GM19463 (cell line): ENCODE measurements around the gene SNAI1.
"Not testable (repeated sequence)": the region's sequence is repeated elsewhere in the genome, so short reads cannot be mapped to it uniquely, and the experiment has no call there.

Experiments
- ATAC-seq: cut with Tn5 transposase; IDR thresholded peaks from one replicate; pipeline ENCODE4 v1.9.1; 2021; ENCODE audit warnings: mild to moderate bottlenecking, moderate library complexity; ENCODE audit not compliant: unreplicated experiment

Gene SNAI1

DNA sequence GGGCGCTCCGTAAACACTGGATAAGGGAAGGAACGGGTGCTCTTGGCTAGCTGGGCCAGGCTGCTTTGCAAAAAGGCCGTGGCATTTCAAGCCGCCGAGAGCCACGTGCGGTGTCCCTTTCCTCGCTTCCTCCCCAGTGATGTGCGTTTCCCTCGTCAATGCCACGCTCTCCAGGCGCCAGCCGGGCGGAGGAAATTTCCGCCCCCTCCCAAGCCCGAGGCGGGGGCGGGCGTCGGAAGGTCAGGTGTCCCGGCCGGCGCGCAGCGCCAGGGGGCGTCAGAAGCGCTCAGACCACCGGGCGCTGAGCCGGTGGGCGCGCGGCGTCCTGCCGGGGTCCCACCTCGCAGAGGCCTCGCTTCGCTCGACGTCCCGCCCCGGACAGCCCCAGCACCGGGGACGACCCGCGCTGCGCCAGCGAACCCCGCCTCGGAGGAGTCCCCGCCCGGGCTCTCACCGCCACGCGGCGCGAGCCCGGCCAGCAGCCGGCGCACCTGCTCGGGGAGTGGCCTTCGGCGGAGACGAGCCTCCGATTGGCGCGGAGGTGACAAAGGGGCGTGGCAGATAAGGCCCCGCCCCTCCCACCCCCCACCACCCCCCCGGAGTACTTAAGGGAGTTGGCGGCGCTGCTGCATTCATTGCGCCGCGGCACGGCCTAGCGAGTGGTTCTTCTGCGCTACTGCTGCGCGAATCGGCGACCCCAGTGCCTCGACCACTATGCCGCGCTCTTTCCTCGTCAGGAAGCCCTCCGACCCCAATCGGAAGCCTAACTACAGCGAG is at the start of gene SNAI1:
Gene SNAI1, plus strand, starts transcription at position 635 of the 777 bp plus-strand sequence. Its CDS starts 80 bp downstream, at position 715.
- peak; percentile 90 for ATAC-seq

DNA sequence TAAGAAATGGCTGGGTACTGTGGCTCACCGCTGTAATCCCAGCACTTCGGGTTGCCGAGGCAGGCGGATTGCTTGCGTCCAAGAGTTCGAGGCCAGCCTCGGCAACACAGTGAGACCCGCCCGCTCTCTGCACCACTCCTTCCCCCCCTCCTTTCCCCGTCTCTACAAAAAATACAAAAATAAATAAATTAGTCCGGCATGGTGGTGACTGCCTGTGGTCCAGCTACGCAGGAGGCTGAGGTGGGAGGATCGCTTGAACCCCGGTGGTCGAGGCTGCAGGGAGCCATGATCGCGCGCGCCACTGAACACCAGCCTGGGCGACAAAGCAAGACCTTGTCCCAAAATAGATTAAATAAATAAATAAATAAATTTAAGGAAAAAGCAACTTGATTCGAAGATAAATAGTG is 47.0 kb upstream of the SNAI1 start:
- ATAC-seq = no peak

DNA sequence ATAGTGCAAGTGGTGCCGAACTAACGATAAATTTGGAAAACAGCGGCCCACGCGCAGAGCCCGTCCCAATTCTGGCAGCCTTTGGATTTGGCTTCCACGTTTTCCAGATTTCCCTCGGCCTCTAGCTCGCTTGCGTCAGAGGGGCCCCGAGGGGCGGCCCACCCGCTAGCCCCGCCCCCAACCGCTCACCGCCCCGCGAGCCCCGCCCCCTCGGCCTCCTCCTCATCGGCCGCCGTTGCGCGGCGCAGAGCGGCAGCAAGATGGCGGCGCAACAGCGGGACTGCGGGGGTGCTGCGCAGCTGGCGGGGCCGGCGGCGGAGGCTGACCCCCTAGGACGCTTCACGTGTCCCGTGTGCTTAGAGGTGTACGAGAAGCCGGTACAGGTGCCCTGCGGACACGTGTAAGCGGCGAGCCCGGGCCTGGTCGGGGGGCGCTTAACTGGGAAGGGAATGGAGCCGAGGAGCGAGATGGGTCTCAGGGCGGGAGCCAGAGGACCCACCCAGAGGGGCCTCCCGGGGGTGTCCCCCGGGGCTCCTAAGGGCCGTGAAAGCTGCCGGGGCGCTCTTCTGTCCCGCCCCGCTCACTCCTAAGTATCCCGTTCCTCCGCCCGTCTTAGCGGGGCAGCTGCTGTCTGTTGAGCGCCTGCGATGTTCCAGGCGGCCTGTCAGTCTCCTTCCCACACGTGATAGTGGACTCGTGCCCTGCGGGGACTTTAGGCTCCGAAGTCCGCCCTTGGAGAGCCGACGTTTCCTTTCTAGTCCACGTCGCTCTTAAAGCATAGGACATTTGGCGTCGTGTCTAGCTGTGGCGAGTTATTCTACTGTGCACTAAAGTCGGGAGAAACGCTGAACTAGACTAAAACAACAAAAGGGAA is 46.4 kb upstream of the SNAI1 start, which contains the start of gene RNF114:
Gene RNF114, plus strand, starts transcription at position 245 of the 874 bp plus-strand sequence. Its CDS starts 16 bp downstream, at position 261.
- peak; percentile 69 for ATAC-seq

DNA sequence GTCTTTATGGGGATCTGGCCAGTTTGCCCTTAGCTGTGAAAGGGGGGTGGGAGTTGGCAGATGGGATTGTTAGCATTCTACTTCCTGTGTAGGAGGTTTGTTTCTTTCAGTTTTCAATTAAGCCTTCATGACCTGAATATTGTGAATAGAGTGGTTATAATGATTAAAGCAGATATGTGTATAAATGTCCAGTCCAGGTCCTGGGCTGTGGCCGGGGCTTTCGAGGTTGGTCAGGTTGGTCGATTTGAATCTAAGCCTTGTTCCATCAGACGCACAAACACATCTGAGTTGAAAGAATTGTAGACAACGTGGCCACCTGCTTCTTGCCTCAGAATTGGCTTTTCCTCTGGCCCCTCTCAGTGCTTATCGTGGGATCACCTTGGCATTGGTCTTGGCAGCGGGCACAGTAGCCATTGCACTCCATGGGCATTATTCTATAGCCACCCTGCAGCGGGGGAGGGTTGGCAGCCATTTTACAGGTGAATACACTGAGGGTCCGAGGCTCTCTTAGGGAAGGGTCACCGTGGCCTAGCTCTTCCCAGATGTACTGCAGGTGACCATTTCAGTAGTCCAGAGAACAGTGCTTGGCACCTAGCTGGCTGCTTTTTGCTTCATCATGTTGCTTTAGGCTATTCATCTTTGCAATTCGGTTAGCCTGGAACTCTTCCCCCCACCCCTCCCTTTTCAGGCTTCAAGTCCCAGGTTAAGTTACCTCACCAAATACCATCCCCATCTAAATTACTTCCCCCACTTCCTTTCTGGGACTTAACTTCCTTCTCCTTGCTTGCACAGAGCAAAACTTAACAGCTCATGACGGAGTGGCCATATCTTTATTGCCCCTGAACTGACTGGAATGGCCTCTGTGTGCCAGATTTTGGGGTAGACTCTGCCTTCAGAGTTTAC is 45.5 kb upstream of the SNAI1 start:
- peak; percentile 12 for ATAC-seq

DNA sequence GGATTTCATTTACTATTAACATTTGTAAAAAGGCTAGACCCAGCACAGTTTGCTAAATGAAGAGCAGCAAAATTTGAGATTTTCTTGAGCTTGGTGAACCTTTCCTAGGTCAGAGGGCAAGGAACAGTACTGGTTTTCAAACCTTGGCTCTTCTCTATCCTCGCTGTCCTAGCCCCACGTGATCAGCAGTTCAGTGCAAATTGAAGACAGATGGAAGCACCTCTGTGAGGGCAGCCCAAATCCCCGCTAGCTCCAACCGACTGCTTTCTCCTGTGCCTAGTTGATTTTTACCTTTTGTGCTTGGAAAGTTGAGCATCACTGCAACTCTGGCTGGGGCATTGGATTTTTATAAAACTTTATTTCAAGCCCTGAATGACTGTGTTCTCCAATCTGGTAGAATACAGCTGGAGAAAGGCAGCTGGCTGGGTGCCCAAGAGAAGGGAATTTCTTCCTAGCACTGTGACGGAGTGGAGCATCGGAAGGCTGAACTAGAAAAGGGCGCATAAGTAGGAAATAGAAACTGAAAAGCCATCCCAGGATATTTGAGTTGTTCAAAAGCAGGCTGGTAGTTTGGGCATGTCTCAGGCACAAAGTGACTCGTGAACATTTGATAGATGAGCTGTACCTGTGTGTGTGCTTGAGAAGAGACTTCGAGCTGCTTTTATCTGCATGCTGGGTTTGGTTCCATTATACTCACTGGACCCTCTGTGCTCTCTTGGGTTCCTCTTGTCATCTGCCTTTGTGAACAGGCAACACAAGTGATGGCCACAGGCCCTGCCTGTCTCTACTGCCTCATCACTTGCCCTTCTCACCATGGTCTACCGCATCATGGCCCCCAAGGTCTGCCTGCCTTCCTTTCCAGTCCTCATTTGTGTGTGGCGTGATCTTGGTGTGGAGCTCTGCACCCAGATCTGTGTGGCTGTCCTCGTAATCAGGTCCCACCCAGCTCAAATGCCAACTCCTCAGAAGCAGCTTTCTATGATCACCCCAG is 44.3 kb upstream of the SNAI1 start:
- ATAC-seq = no peak

DNA sequence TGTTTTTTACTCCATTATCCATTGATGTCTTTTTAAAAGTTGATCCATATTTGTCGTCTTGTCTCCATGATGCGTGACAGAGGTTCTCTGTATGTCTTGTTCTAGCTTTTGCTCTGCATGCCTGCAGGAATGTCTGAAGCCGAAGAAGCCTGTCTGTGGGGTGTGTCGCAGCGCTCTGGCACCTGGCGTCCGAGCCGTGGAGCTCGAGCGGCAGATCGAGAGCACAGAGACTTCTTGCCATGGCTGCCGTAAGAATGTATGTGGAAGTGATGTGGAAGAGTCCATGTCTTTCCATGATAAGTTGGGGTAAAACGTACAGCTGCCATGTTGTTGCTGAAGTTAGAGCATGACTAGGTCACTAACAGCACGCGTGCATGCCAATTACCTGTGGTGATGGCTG is 41.3 kb upstream of the SNAI1 start:
- no peak for ATAC-seq

DNA sequence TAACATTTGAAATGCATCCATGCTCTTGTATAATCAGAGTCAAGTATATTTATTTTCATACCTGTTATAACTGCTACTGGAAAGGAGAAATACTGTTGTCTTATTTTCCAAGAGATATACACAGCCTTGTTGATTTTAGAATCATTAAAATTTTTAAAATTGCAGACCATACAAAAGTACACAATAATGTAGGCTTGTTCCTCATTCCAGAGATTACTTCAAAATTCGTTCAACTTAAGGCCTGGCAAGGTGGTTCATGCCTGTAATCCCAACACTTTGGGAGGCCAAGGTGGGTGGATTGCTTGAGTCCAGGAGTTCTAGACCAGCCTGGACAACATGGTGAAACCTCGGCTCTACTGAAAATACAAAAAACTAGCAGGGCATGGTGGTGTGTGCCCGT is 40.5 kb upstream of the SNAI1 start:
- no peak for ATAC-seq

DNA sequence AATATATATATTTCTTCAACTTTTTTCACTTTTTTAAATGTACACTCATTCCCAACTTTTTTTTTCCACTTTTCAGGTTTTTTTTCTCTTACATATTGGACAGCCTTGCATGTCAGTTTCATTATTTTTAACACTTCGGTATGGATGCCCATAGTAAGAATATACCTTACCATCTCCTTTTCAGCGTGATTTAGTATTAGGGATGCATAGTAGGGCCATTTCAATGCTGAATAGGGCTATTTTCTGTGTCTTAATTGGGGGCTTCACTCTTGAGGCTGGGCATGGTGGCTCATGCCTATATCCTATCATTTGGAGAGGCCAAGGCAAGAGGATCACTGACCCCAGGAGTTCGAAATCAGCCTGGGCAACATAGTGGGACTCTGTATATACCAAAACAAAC is 39.8 kb upstream of the SNAI1 start:
- no peak for ATAC-seq

DNA sequence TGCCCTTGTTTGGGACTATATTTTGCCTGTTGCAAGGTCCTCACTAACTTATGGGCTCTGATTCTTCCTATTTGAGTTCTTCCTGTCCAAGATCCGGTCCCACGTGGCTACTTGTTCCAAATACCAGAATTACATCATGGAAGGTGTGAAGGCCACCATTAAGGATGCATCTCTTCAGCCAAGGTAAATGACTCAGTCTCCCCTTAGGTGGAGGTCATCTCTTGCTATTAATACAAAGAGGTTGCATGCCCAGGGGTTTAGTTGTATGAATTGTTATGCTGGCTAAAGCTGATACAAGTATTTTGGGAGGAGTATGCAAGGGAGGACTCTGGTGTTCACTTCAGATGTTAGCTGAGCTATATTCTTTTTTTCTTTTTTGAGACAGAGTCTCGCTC is 37.5 kb upstream of the SNAI1 start:
- ATAC-seq = no peak

DNA sequence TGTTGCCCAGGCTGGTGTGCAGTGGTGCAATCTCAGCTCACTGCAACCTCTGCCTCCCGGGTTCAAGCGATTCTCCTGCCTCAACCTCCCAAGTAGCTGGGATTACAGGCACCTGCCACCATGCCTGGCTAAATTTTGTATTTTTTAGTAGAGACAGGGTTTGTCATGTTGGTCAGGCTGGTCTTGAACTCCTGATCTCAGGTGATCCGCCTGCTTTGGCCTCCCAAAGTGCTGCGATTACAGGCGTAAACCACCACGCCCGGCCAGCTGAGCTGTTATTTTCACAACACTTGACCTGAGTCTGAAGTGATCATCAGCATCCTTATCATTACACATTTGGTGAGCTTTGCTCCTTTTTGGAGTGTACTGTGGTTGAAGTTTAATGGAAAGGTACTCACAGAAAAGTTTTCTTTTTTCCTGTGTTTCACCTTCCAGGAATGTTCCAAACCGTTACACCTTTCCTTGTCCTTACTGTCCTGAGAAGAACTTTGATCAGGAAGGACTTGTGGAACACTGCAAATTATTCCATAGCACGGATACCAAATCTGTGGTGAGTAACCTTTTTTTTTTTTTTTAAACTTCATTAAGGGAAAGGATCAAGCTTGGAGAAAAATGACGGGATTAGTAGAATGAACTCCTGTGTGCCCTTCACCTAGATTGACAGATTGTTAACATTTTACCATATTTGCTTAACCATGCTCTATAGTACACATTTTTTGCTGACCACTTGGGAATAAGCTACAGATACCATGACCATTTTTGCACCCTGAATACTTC is 36.9 kb upstream of the SNAI1 start:
- ATAC-seq = no peak

DNA sequence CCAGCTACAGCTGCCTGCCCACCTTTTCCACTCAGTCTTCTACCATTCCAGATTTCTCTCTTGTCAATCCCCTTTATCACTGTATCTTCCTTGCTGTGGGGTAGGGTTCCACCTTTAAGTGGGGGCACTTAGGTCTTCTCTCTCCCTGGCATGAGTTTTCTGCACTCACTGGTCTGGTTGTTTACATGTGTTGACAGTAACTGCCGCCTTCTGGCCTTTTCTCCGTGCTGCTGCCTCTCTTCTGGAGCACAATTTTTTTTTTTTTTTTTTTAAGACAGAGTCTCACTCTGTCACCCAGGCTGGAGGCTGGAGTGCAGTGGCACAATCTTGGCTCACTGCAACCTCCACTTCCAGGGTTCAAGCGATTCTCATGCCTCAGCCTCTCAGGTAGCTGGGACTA is 34.6 kb upstream of the SNAI1 start:
- no peak for ATAC-seq

DNA sequence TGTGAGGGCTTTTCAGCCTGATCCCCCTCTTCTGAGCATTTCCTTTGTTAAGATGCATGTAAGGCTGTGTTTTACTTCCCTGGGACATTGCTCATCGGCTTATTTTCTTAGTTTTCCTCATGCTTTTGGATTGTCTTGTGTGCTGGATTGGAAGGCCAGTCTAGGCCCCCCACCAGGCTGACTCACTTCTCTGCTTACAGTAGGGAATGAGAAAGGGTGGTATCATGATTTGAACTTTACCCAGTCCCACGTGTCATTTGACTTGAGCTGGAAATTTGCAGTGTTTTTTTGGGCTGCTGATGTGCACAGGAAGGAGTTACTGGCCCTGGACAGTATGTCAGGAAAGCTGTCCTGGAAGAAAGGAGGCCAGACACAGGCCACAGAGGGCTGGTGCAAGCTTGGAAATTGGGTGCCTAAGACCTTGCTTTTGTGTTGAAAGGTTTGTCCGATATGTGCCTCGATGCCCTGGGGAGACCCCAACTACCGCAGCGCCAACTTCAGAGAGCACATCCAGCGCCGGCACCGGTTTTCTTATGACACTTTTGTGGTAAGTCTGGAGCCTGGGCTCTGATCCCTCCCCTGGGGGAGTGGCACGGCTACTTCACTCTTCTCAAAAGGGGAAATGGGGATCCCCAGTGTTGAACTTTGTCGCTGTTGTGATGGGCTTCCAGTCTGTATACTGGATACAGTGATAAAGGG is 33.8 kb upstream of the SNAI1 start:
- ATAC-seq = no peak

DNA sequence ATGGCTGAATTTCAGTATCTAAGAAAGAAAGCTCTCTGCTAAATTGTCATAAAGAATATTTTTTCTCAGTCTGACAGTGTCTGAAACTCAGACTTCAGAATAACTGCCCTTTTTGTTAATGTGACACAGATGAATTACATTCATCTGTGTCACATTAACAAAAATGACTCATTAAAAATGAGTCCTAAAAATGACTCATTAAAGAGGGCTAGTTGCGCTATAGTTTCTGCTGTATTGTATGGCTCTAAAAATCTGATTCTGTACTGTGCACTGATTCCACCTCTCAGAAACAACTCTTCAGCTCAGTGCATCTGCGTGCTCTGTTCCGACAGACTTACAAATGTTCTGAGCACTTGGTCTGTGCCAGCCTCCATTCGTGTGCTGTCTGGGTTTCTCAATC is 31.6 kb upstream of the SNAI1 start:
- ATAC-seq = no peak

DNA sequence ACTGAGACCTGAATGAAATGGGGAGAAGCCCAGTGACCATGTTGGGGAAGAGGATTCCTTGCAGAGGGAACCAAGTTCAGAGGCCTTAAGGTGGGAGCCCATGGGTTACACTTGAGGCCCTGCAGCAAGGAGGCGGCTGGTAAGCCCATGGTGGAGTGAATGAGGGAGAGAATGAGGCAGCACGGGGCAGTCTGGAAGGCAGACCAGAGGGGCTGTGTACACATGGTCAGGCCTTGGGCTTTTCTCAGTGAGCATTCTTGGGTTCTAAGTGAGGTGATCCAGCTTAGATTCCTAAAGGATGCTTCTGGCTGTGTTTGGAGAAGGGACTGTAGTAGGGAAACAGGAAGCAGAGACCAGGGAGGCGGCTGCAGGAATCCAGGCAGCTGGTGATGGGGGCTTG is 27.6 kb upstream of the SNAI1 start:
- ATAC-seq = no peak

DNA sequence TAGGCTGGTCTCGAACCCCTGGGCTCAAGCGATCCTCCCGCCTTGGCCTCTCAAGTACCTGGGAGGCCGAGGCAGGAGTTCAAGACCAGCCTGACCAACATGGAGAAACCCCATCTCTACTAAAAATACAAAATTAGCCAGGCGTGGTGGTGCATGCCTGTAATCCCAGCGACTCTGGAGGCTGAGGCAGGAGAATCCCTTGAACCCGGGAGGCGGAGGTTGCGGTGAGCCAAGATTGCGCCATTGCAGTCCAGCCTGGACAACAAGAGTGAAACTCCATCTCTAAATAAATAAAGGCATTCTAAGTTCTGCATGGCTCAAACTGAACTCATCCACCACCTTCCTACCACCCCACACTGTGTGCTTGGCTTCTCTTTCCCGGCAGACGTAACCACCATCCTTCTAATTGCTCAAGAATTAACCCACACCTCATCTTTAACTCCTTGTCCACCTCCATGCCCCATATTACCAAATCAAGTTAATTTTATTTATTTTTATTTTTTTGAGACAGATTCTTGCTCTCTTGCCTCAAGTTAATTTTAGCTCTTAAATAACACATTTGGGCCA is 26.9 kb upstream of the SNAI1 start:
- not testable (repeated sequence) for ATAC-seq

DNA sequence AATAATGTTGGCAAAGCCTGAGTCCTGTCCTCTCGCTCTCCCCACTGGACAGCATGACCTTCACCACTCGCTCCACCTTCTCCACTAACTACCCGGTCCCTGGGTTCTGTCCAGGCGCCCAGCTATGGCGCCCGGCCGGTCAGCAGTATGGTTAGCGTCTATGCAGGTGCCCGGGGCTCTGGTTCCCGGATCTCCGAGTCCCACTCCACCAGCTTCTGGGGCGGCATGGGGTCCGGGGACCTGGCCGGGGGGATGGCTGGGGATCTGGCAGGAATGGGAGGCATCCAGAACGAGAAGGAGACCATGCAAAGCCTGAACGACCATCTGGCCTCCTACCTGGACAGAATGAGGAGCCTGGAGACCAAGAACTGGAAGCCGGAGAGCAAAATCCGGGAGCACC is 26.1 kb upstream of the SNAI1 start:
- no peak for ATAC-seq

DNA sequence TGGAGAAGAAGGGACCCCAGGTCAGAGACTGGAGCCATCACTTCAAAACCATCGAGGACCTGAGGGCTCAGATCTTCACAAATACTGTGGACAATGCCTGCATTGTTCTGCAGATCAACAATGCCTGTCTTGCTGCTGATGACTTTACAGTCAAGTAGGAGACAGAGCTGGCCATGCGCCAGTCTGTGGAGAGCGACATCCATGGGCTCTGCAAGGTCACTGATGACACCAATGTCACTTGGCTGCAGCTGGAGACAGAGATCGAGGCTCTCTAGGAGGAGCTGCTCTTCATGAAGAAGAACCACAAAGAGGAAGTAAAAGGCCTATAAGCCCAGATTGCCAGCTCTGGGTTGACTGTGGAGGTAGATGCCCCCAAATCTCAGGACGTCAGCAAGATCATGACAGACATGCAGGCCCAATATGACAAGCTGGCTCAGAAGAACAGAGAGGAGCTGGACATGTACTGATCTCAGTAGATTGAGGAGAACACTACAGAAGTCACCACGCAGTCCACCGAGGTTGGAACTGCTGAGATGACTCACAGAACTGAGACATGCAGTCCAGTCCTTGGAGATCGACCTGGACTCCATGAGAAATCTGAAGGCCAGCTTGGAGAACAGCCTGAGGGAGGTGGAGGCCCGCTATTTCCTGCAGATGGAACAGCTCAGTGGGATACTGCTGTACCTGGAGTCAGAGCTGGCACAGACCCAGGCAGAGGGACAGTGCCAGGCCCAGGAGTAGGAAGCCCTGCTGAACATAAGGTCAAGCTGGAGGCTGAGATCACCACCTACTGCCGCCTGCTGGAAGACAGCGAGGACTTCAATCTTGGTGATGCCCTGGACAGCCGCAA is 25.5 kb upstream of the SNAI1 start:
- not testable (repeated sequence) for ATAC-seq
